C4-2B (cell line): ENCODE measurements around the gene EDIL3.

Experiments used
- CTCF ChIP-seq: fragments of 450-650 bp; conservative IDR thresholded peaks from 2 replicates; pipeline ENCODE4 v1.5.1; 2017; ENCODE audit warnings: mild to moderate bottlenecking
- ZFX ChIP-seq: fragments of 450-650 bp; IDR thresholded peaks from 2 replicates; pipeline ENCODE4 v1.6.1; 2017

- TF ChIP-seq CTCF (no peak), ZFX (no peak)
These were observed 199.8 kb downstream of the EDIL3 start for GRCh38 chr5:84184857-84185256.
